Erythroblast (primary cell): ENCODE measurements around the gene SLC5A9.
A peak's percentile ranks its signal among the peaks of the same experiment; 100 is the strongest.

Experiments used
- DNase-seq, 2 experiments: peaks; one replicate each; lab custom pipeline; 2025; lab: John Stamatoyannopoulos, UW
- GATA1 ChIP-seq: IDR thresholded peaks from 2 replicates; pipeline ENCODE4 v1.6.1; 2011; ENCODE audit warnings: low read depth, mild to moderate bottlenecking, control low read depth, low read length, moderate library complexity
- POLR2A ChIP-seq: IDR thresholded peaks from 2 replicates; pipeline ENCODE4 v1.6.1; 2011; ENCODE audit warnings: mild to moderate bottlenecking, low read length

Gene SLC5A9

DNA sequence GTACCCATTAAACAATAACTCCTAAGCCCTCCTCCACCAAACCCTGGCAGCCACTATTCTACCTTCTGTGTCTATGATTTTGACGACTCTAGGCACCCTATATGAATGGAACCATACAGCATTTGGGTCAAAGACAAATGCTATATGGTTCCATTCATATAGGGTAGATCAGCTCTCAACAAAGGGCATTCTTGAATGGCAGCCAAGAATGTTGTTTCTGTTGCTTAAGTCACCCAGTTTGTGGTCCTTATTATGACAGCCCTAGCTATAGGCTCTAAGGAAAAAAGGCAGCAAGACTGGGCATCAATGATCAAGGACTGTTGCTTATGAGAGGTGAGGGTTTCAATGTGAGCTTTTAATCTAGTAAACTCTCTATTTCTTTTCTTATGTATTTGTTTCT lies 4.7 kb upstream of the SLC5A9 start:
- TF ChIP-seq GATA1 (no peak), POLR2A (no peak)
- DNase-seq: no peak

DNA sequence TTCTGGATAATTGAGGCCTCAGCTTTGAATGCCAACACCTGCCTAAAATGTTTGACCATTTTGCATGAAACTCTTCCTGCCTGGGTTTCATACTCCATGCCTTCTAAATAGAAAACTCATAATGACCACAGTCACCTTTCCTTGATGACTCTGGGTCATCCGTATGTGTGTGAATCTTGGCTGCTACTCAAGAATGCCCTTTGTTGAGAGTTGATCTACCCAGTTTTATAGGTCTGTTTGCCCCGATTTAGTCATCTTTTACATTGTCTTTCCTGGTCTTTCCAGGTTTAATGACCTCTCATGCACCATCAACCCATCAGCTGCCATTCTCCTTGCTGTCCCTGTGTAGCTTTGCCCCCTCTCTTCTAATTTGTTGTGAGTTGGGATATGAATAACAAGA lies 2.7 kb upstream of the SLC5A9 start:
- DNase-seq: no peak

DNA sequence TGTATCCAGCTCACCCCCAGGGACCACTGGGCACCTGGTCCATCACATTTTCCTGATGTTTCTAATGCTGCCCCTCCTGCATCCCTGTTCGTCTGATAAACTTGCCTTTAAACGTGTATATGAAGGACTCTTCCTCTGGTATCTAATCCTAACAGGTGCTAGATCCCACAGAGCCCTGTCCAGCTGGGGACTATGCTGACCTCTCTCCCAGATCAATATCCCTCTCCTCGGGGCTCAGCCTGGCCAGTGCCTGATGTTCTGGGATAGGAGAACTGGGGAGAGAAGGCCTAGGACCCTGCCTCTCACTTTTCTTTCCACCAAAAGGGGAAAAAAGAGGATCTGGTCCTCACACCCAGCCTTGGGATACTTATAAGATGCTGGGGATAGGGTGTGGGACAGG lies 1.4 kb upstream of the SLC5A9 start:
- no peak for TF ChIP-seq POLR2A
- DNase-seq: no peak

More for the DNA sequence above, 2.7 kb upstream of the SLC5A9 start:
- TF ChIP-seq POLR2A (no peak), GATA1 (no peak)

DNA sequence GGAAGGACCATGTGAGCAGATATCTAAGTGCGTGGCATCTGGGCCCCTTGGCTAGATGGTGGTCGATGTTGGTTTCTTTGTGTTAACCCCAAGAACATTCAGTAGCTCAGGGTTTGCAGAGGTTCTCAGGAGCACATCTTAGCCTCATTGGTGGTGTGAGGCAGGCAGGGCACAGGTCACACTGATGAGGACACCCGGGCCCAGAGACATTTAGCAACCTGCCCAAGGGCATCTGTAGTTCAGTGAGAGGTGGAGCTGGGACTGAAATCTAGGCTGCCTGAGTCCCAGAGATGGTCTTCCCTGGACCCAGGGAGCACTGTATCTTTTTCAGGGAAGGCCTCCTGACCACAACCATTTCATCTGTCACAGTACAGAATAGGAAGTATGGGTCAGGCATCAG lies 859 bp upstream of the SLC5A9 start:
- TF ChIP-seq GATA1: no peak
- TF ChIP-seq POLR2A: no peak
- DNase-seq: no peak

DNA sequence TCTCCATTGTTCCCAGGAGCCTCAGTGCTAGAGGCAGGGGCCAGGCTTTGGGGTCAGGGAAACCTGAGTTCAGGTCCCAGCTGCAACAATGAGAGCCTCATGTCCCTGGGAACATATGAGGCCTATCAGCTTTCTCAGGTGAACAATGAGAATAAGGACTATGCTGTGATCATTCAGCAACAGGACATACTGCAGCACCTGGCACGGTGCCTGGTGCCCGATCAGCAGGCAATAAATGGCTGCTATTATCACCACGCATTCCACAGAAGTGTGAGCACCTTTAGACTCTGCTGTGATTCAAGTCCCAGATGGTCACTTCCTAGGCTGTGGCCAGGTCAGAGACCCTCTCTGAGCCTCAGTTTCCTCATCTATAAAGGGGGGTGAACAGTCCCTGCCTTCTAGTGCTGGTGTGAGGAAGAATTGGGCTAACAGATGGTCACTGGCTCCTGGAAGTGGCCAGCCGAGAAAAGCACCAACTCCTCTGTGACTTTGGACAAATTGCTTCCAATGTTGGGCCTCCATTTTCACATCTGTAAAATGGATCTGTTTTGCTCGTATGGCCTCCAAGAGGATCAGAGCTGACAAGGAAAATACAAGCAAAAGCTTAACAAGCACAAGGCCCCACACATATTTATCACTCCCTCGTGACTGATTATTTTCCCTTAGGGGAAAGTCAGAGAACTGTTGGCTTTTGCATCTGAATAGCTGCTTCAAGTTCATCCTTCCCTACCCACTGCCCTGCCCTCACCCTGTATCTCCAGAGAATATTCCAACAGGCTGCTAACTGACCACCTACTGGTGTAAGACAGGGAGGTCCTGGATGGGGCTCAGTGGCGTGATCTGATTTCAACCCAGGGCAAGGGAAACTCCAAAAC lies 1.1 kb downstream of the SLC5A9 start:
- TF ChIP-seq GATA1 (no peak), POLR2A (no peak)
- no peak for DNase-seq

DNA sequence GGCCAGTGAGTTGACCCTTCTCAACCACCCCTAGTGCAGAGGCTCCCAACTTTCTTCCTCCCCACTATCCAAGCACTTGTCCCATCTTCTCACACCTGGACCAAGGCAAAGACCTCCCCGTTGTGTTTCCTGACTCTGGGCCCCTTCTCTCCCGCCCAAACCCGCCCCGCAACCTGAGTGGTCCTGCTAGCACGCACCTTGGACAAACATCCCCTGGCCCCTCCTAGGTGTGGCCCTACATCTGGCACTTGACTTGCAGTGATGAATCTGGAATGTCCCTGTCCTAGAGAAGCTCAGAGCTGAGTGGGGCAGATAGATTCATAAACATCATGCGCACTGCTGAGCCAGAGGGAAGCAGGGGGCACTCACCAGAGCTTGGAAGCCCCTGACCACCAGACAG lies 2.3 kb downstream of the SLC5A9 start:
- no peak for TF ChIP-seq GATA1
- TF ChIP-seq POLR2A: no peak
- no peak for DNase-seq

DNA sequence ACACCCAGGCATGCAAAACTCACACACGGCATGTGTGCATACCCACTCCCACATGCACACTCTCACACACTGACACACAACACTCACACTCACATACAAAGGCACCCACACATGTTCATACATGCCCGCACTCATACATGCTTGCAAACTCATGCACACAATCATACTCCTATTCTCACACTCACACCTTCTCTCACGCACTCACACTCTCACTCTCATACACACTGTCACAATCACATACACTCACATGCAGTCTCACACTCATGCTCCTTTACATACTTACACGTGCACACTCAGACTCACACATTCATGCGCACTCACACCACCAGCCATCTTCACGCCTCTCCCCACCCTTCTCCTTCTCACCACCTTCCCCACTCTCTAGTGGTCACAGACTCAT lies 3.1 kb downstream of the SLC5A9 start:
- no peak for TF ChIP-seq GATA1
- no peak for TF ChIP-seq POLR2A
- DNase-seq: no peak

DNA sequence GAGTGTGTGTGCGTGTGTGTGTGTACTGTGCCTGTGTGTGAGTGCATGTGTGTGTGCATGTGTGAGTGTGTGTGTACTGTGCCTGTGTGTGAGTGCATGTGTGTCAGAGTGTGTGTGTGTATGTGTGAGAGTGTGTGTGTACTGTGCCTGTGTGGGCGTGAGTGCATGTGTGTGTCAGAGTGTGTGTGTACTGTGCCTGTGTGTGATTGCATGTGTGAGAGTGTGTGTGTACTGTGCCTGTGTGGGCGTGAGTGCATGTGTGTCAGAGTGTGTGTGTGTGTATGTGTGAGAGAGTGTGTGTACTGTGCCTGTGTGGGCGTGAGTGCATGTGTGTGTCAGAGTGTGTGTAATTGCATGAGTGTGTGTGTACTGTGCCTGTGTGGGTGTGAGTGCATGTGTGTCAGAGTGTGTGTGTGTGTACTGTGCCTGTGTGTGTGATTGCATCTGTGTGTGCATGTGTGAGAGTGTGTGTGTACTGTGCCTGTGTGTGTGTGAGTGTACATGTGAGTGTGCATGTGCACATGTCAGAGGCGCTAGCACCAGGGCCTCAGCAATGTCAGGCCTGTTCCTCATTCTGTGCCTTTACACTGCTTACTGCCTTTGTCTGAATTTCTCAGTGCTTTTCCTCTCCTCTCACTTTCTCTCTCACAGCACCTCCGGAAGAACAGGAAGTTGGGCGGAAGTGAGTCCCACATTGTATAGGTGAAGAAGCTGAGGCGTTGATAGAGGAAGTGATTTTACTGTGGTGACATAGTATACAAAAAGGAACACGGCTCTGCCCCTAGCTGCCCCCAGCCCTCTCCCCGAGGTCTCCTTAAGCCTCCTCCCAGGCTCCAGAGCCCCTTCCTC lies 4.9 kb downstream of the SLC5A9 start:
- TF ChIP-seq GATA1 (no peak), POLR2A (no peak)
- no peak for DNase-seq

DNA sequence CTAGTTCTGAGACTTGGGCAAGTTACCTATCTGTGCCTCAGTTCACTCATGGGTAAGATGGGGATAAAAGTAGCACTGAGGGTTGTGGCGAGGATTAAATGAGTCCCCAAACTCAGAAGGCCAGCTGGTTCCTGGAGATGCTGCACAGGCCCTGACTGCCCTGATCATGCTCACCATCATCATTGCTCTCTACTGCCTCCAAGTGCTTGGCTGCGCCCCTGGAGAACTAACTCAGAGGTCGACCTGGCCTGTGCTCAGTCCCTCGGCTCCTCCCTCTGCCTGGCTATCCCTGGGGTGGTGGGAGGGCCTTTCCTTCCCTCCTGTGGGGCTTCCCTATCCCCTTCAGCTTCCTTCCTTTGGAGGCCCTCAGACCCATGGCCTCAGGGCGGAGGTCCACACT lies 5.6 kb downstream of the SLC5A9 start:
- TF ChIP-seq GATA1: no peak
- no peak for TF ChIP-seq POLR2A
- no peak for DNase-seq

DNA sequence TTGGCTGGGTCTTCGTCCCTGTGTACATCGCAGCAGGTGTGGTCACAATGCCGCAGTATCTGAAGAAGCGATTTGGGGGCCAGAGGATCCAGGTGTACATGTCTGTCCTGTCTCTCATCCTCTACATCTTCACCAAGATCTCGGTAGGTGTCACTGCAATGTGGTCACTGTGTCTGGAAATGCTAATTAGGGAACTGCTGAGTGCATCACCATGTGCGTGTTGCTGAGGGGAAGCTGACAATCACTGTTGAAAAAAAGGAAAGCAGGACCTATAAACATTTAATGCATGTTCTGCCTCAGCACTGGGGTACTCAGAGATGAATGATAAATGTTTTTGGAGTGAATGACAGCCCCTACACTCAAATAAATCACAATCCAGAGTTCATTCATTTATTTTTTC lies 6.8 kb downstream of the SLC5A9 start:
- TF ChIP-seq GATA1 (no peak), POLR2A (no peak)
- DNase-seq: no peak

DNA sequence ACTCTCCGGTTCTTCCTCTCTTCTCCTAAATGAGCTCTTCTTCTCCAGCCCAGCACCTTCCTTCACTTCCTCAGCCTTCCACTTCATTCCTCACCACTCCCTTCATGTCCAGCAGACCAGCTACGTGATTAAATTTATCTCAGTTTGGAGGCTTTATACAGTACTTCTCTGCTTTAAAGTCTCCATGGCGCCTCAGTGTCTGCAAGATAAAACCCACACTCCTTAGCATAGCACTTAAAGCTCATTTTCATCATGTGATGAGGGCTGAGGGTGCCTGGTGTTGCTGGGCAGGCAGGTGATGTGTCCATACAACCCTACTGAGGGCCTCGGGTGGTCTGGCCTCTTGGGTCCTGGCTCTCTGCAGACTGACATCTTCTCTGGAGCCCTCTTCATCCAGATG lies 7.7 kb downstream of the SLC5A9 start:
- no peak for TF ChIP-seq GATA1
- TF ChIP-seq POLR2A: no peak
- no peak for DNase-seq

DNA sequence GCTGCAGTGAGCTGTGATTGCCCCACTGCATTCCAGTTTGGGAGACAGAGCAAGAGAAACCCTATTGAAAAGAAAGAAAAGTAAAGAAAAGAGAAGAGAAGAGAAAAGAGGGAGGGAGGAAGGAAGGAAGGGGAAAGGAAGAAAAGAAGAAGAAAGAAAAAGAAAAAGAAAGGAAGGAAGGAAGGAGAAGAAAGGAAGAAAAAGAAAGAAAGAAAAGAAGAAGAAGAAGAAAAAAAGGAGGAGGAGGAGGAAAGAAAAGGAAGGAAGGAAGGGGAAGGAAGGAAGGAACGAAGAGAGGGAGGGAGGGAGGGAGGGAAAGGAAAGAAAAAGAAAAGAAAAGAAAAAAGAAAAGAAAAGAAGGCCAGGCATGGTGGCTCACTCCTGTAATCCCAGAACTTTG lies 10.2 kb downstream of the SLC5A9 start:
- no peak for DNase-seq
- TF ChIP-seq GATA1: no peak
- TF ChIP-seq POLR2A: no peak

DNA sequence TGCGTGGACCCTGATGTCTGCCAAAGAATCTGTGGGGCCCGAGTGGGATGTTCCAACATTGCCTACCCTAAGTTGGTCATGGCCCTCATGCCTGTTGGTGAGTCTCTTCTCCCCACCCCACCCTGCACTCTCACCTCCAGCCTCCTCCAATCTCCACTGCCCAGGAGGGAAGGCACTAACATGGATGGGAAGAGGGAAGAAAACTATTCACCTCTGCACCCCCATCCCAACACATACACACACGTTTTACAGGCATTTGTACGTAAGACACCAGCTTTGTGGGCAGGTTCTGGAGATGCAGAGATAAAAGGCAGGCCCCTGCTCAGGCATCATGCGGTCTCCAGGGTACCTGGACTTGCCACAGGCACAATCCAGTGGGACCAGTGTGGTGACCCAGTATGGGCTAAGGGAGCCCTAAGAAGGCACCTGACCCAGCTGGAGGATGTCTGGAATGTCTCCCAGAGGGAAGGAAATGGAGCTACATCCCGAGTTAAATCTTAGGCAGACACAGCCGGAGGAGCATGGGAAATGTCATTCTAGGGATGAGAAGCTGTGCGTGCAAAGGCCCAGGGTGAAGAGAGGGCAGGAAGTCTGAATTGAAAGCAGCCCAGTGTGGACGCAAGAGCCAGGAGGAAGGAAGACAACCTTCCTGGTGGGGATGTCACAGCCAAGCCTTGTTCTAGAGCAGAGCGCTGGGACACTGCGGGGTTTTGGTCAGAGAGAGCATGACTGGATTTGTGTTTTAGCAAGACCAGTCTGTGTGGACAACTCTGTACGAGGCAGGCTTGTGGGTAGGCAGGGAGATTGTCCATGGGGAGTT lies 11.4 kb downstream of the SLC5A9 start:
- DNase-seq: no peak
- TF ChIP-seq GATA1: no peak
- no peak for TF ChIP-seq POLR2A

DNA sequence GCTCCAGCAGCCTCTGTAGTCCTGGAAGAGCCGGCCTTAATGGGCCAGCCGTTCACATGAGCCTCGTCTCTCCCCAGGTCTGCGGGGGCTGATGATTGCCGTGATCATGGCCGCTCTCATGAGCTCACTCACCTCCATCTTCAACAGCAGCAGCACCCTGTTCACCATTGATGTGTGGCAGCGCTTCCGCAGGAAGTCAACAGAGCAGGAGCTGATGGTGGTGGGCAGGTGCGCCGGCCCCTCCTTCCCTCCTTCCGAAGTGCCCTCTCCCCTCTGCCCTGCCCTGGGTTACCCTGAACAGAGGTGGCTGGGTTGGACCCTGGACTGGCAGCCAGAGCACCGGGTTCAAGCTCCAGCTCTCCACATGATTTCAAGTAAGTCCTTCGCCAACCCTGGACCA lies 13.1 kb downstream of the SLC5A9 start:
- no peak for TF ChIP-seq POLR2A
- no peak for TF ChIP-seq GATA1
- DNase-seq: no peak

DNA sequence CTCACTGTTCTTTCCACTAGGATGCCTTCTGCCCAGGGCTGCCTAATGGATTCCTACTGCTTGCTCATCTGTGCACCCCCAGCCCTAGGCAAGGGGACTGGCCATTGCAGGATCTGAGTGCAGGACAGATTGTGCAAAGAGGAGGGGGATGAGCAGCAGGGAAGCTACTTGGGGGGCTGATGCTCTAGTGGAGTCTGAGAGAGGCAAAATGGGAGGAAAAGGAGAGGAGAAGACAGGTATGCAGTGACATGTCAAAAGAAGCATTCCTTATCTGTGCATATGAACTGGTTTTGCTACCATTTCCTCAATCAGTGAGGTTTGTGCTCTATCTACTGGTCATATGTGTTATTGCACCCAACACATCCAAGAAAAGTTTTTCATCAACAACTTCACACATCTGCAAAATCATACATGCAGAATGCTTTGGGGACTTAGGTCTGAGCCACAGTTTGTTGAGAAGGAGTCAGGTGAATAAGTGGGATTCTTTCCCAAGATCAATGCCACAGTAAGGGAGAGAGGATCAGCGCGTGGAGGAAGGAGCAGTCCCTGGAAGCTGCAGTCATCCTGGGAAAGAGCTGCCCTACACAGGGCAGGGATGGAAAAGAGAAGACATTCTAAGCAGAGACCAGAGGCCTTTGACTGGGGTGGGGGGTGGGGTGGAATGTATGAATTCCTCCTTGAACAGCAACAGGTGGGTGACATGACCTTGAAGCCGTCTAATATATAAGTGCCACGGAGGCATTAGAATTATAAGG lies 14.4 kb downstream of the SLC5A9 start:
- peak; percentile 8 to 22 for DNase-seq
- TF ChIP-seq POLR2A: no peak
- no peak for TF ChIP-seq GATA1
